Fibroblast of villous mesenchyme (primary cell): ENCODE measurements around the gene OCSTAMP. TPM values are rescaled to one million over a fixed set of nuclear protein-coding genes. Genes with fewer than 3 reads are reported as not detected.

ENCODE experiments used
- DNase-seq: peaks from one replicate; pipeline ENCODE4 v3.0.0-alpha.2; 2010; ENCODE audit warnings: low read depth
- H3K4me3 ChIP-seq: 2 replicates; pipeline ENCODE4 v1.5.1; 2011; ENCODE audit warnings: low read depth, mild to moderate bottlenecking, low read length
- CTCF ChIP-seq: IDR thresholded peaks from 2 replicates; pipeline ENCODE4 v1.5.1; 2012; ENCODE audit warnings: low read depth, mild to moderate bottlenecking, low read length; ENCODE audit not compliant: insufficient read depth
- total RNA-seq: library from RNA; depleted of rRNA; stranded (reverse); fragments of >200 nt; gene quantifications from 2 replicates; pipeline ENCODE4 v1.2.3, GENCODE V29; 2012

OCSTAMP gene
- total RNA-seq, 1 donor: not detected

- DNase-seq: no peak
- no peak for TF ChIP-seq CTCF
- no peak overlapping the region for H3K4me3 ChIP-seq
These were observed 44.9 kb downstream of the OCSTAMP start for GRCh38 chr20:46505506-46505905.

- no peak overlapping the region for H3K4me3 ChIP-seq
- no peak for DNase-seq
- TF ChIP-seq CTCF: no peak
These were observed 48.5 kb downstream of the OCSTAMP start for GRCh38 chr20:46501961-46502360.

GRCh38 chr20:46501337-46501942, 49.0 kb downstream of the OCSTAMP start:
- TF ChIP-seq CTCF: no peak
- no peak for DNase-seq
- no peak overlapping the region for H3K4me3 ChIP-seq

GRCh38 chr20:46494077-46494476, 56.4 kb downstream of the OCSTAMP start:
- no peak for DNase-seq
- TF ChIP-seq CTCF: no peak
- no peak overlapping the region for H3K4me3 ChIP-seq

- DNase-seq: no peak
- H3K4me3 ChIP-seq: no peak overlapping the region
- no peak for TF ChIP-seq CTCF
These were observed 59.1 kb downstream of the OCSTAMP start for GRCh38 chr20:46491354-46491753.

Other genes starting within 250 kb of the OCSTAMP start
- gene CDH22, start 242.2 kb downstream of the OCSTAMP start, total RNA-seq: not detected in 2 replicates
- 45.4 and 48.4 TPM in 2 replicates for gene ELMO2, start 144.0 kb downstream of the OCSTAMP start, total RNA-seq
- 1.9 and 2.6 TPM in 2 replicates for gene ZNF334, start 37.1 kb downstream of the OCSTAMP start, total RNA-seq
- gene SLC13A3, start 100.8 kb upstream of the OCSTAMP start, total RNA-seq: 1.6 and 4.3 TPM in 2 replicates
- 23.2 and 26.3 TPM in 2 replicates for gene TP53RK, start 138.8 kb upstream of the OCSTAMP start, total RNA-seq
- gene SLC2A10, start 159.0 kb upstream of the OCSTAMP start, total RNA-seq: 45.4 and 52.7 TPM in 2 replicates